HepG2 (cell line): ENCODE data around the gene NELFB. TPM values are rescaled to one million over a fixed set of nuclear protein-coding genes. Genes with fewer than 3 reads are reported as not detected.
A peak's percentile ranks its signal among the peaks of the same experiment; 100 is the strongest.

Source experiments
- CHCHD3 ChIP-seq: sonication (generic); formaldehyde crosslinking; IDR thresholded peaks from 2 replicates; pipeline ENCODE4 v1.8.0; 2022; ENCODE audit warnings: mild to moderate bottlenecking, missing genetic modification reagents, moderate library complexity
- ERF ChIP-seq: IDR thresholded peaks from 2 replicates; pipeline ENCODE4 v1.6.1; 2018; ENCODE audit warnings: missing biosample characterization, missing genetic modification reagents
- ETV5 ChIP-seq: IDR thresholded peaks from 2 replicates; pipeline ENCODE4 v1.6.1; 2018; ENCODE audit warnings: missing biosample characterization, missing genetic modification reagents, inconsistent platforms, borderline replicate concordance
- MAF1 ChIP-seq: sonication (generic); formaldehyde crosslinking; IDR thresholded peaks from 2 replicates; pipeline ENCODE4 v1.5.0; 2020; ENCODE audit warnings: missing genetic modification reagents, borderline replicate concordance
- MYC ChIP-seq: sonication (generic); formaldehyde crosslinking; IDR thresholded peaks from 2 replicates; pipeline ENCODE4 v1.9.0; 2021; ENCODE audit warnings: missing genetic modification reagents, borderline replicate concordance
- NCOA1 ChIP-seq: sonication (generic); formaldehyde crosslinking; IDR thresholded peaks from 2 replicates; pipeline ENCODE4 v1.9.0; 2021; ENCODE audit warnings: missing genetic modification reagents
- PITX1 ChIP-seq: sonication (generic); formaldehyde crosslinking; IDR thresholded peaks from 2 replicates; pipeline ENCODE4 v1.5.1; 2020; ENCODE audit warnings: mild to moderate bottlenecking, missing genetic modification reagents
- REXO4 ChIP-seq: sonication (generic); formaldehyde crosslinking; IDR thresholded peaks from 2 replicates; pipeline ENCODE4 v1.8.0; 2022; ENCODE audit warnings: missing genetic modification reagents, mild to moderate bottlenecking, borderline replicate concordance
- RXRB ChIP-seq: IDR thresholded peaks from 2 replicates; pipeline ENCODE4 v1.6.1; 2016; ENCODE audit warnings: borderline replicate concordance, missing genetic modification reagents, missing compliant biosample characterization
- SAP130 ChIP-seq: IDR thresholded peaks from 2 replicates; pipeline ENCODE4 v1.6.1; 2016; ENCODE audit warnings: low read depth
- SNAPC2 ChIP-seq: sonication (generic); formaldehyde crosslinking; IDR thresholded peaks from 2 replicates; pipeline ENCODE4 v1.8.1; 2022; ENCODE audit warnings: mild to moderate bottlenecking, missing genetic modification reagents
- TOPORS ChIP-seq: sonication (generic); formaldehyde crosslinking; IDR thresholded peaks from 2 replicates; pipeline ENCODE4 v1.8.0; 2023; ENCODE audit warnings: mild to moderate bottlenecking, missing genetic modification reagents
- ZBTB8A ChIP-seq: sonication (generic); formaldehyde crosslinking; IDR thresholded peaks from 2 replicates; pipeline ENCODE4 v1.4.0; 2020; ENCODE audit warnings: mild to moderate bottlenecking, low read depth, missing genetic modification reagents, borderline replicate concordance
- ZFP36L1 ChIP-seq: sonication (generic); formaldehyde crosslinking; IDR thresholded peaks from 2 replicates; pipeline ENCODE4 v1.8.0; 2022; ENCODE audit warnings: mild to moderate bottlenecking, missing genetic modification reagents, moderate library complexity
- ZIK1 ChIP-seq: sonication (generic); formaldehyde crosslinking; IDR thresholded peaks from 2 replicates; pipeline ENCODE4 v1.5.0; 2020; ENCODE audit warnings: mild to moderate bottlenecking, low read depth, missing genetic modification reagents, borderline replicate concordance
- ZMAT3 ChIP-seq: sonication (generic); formaldehyde crosslinking; conservative IDR thresholded peaks from 2 replicates; pipeline ENCODE4 v1.7.0; 2021; ENCODE audit warnings: missing genetic modification reagents
- ZNF264 ChIP-seq: sonication (generic); formaldehyde crosslinking; IDR thresholded peaks from 2 replicates; pipeline ENCODE4 v1.4.0; 2020; ENCODE audit warnings: missing genetic modification reagents
- polyA plus RNA-seq, 8 experiments: library from polyadenylated mRNA; depleted of rRNA in 3 of 8; stranded (reverse) in 7 of 8; unstranded in 1 of 8; fragments of >200 nt; fragmentation: Illumina TruSeq in 4 of 8; extraction: Trizol in 4 of 8; gene quantifications; 2 replicates each; pipeline versions ENCODE4 v1.2.1 to v1.2.3, GENCODE V29; 2011 to 2016; ENCODE audit warnings: low read depth in 4 of 8, missing spikeins in 1 of 8, mixed read lengths in 1 of 8; ENCODE audit not compliant: insufficient read depth in 1 of 8
- total RNA-seq, 5 experiments: library from RNA; depleted of rRNA; stranded (reverse); fragments of >200 nt; fragmentation: Illumina TruSeq; extraction: Trizol; gene quantifications; 2 replicates each; pipeline ENCODE4 v1.2.3, GENCODE V29; 2016; ENCODE audit warnings: low read depth in 1 of 5
- TF ChIP-seq, protein P1 (sequence below): IDR thresholded peaks from 2 replicates; pipeline ENCODE4 v1.6.1; 2016; ENCODE audit warnings: missing biosample characterization, missing genetic modification reagents, low read depth
- TF ChIP-seq, protein P2 (sequence below): sonication (generic); formaldehyde crosslinking; IDR thresholded peaks from 2 replicates; pipeline ENCODE4 v1.9.0; 2021; ENCODE audit warnings: mild to moderate bottlenecking, missing genetic modification reagents
- TF ChIP-seq, protein P3 (sequence below): sonication (generic); formaldehyde crosslinking; IDR thresholded peaks from 2 replicates; pipeline ENCODE4 v1.4.0; 2020; ENCODE audit warnings: missing genetic modification reagents, mild to moderate bottlenecking, borderline replicate concordance

The NELFB gene
- total and polyA plus RNA-seq, 2 of the 13 experiments (the other 11 are each of a cell fraction or from before 2014, with no cell fraction given) = 26.5 to 45.8 TPM

DNA sequence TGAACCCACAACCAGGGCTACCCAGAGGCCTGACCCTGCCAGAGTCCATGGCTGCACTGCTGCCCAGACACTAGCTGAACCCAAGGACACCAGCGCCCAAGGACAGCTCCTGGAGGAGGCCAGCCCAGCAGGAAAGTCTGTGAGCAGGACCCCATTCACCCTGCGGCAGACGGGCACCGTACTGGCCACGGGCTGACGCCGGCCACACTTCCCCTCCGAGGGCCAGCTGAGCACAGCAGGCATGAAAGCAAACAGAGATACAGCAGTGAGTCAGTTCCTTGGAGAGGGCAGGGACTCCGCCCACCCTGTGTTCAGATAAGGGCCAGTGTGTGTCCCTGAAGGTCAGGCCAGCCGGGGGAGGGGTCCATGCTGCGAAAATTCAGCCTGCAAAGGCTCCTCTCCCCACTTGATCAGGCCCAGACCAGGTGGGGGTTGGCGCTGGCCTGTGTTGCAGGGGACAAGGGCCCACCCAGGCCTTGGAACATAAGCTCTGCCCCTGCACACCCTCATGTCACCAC, 36.3 kb upstream of the NELFB start (continued):
- TF ChIP-seq MAF1 (no peak), ZNF264 (CRISPR knock-in tag) (no peak), CHCHD3 (CRISPR knock-in tag) (no peak), RXRB (CRISPR knock-in tag) (peak; percentile 68; the same call in 1 of the 2 replicates), ZBTB8A (CRISPR knock-in tag) (no peak), ZFP36L1 (CRISPR knock-in tag) (0 out of 2 replicates have a peak, but pooled peaks have one; percentile 45), MYC (peak; percentile 68; the same call in 1 of the 2 replicates), TOPORS (no peak), SAP130 (peak; percentile 96), REXO4 (CRISPR knock-in tag) (no peak), ERF (no peak), NCOA1 (CRISPR knock-in tag) (no peak), ZIK1 (CRISPR knock-in tag) (no peak), ETV5 (CRISPR knock-in tag) (peak; percentile 84), SNAPC2 (CRISPR knock-in tag) (no peak), PITX1 (no peak), ZMAT3 (CRISPR knock-in tag) (no peak)
- TF ChIP-seq, protein P1, sequence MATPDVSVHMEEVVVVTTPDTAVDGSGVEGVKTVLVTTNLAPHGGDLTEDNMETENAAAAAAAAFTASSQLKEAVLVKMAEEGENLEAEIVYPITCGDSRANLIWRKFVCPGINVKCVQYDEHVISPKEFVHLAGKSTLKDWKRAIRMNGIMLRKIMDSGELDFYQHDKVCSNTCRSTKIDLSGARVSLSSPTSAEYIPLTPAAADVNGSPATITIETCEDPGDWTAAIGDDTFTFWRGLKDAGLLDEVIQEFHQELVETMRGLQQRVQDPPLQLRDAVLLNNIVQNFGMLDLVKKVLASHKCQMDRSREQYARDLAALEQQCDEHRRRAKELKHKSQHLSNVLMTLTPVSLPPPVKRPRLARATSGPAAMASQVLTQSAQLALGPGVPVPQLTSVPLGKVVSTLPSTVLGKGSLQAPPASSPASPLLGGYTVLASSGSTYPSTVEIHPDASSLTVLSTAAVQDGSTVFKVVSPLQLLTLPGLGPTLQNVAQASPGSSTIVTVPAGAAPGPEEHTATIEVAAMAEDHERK = no peak
- TF ChIP-seq, protein P2, sequence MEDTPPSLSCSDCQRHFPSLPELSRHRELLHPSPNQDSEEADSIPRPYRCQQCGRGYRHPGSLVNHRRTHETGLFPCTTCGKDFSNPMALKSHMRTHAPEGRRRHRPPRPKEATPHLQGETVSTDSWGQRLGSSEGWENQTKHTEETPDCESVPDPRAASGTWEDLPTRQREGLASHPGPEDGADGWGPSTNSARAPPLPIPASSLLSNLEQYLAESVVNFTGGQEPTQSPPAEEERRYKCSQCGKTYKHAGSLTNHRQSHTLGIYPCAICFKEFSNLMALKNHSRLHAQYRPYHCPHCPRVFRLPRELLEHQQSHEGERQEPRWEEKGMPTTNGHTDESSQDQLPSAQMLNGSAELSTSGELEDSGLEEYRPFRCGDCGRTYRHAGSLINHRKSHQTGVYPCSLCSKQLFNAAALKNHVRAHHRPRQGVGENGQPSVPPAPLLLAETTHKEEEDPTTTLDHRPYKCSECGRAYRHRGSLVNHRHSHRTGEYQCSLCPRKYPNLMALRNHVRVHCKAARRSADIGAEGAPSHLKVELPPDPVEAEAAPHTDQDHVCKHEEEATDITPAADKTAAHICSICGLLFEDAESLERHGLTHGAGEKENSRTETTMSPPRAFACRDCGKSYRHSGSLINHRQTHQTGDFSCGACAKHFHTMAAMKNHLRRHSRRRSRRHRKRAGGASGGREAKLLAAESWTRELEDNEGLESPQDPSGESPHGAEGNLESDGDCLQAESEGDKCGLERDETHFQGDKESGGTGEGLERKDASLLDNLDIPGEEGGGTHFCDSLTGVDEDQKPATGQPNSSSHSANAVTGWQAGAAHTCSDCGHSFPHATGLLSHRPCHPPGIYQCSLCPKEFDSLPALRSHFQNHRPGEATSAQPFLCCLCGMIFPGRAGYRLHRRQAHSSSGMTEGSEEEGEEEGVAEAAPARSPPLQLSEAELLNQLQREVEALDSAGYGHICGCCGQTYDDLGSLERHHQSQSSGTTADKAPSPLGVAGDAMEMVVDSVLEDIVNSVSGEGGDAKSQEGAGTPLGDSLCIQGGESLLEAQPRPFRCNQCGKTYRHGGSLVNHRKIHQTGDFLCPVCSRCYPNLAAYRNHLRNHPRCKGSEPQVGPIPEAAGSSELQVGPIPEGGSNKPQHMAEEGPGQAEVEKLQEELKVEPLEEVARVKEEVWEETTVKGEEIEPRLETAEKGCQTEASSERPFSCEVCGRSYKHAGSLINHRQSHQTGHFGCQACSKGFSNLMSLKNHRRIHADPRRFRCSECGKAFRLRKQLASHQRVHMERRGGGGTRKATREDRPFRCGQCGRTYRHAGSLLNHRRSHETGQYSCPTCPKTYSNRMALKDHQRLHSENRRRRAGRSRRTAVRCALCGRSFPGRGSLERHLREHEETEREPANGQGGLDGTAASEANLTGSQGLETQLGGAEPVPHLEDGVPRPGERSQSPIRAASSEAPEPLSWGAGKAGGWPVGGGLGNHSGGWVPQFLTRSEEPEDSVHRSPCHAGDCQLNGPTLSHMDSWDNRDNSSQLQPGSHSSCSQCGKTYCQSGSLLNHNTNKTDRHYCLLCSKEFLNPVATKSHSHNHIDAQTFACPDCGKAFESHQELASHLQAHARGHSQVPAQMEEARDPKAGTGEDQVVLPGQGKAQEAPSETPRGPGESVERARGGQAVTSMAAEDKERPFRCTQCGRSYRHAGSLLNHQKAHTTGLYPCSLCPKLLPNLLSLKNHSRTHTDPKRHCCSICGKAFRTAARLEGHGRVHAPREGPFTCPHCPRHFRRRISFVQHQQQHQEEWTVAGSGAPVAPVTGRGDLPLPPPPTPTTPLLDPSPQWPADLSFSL (CRISPR knock-in tag) = no peak
- TF ChIP-seq, protein P3, sequence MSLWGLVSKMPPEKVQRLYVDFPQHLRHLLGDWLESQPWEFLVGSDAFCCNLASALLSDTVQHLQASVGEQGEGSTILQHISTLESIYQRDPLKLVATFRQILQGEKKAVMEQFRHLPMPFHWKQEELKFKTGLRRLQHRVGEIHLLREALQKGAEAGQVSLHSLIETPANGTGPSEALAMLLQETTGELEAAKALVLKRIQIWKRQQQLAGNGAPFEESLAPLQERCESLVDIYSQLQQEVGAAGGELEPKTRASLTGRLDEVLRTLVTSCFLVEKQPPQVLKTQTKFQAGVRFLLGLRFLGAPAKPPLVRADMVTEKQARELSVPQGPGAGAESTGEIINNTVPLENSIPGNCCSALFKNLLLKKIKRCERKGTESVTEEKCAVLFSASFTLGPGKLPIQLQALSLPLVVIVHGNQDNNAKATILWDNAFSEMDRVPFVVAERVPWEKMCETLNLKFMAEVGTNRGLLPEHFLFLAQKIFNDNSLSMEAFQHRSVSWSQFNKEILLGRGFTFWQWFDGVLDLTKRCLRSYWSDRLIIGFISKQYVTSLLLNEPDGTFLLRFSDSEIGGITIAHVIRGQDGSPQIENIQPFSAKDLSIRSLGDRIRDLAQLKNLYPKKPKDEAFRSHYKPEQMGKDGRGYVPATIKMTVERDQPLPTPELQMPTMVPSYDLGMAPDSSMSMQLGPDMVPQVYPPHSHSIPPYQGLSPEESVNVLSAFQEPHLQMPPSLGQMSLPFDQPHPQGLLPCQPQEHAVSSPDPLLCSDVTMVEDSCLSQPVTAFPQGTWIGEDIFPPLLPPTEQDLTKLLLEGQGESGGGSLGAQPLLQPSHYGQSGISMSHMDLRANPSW (CRISPR knock-in tag) = no peak
